Small intestine (tissue), 7 donors: ENCODE data around the gene ZNHIT3. TPM values are rescaled to one million over a fixed set of nuclear protein-coding genes. Genes with fewer than 3 reads are reported as not detected.

Experiments used
- DNase-seq, 2 donors: peaks; one replicate each; pipeline versions ENCODE4 v3.0.0 to v3.0.0-alpha.2; 2013
- FAIRE-seq: peaks from 2 replicates; lab custom pipeline; 2012; peaks lifted over from hg19 to GRCh38; lab: Jason Lieb, UNC
- H3K27ac ChIP-seq, 3 donors: one replicate each; pipeline ENCODE4 v1.5.1; 2013; ENCODE audit warnings: low read length in 2 of 3, mild to moderate bottlenecking in 2 of 3, control low read depth in 1 of 3, inconsistent platforms in 1 of 3, low read depth in 1 of 3, moderate library complexity in 1 of 3
- H3K27me3 ChIP-seq, 3 donors: one replicate each; pipeline ENCODE4 v1.6.1; 2013; ENCODE audit warnings: low read length in 3 of 3, inconsistent platforms in 1 of 3; ENCODE audit not compliant: control insufficient read depth in 3 of 3, insufficient read depth in 3 of 3
- H3K36me3 ChIP-seq, 3 donors: one replicate each; pipeline ENCODE4 v1.6.1; 2013; ENCODE audit warnings: low read length in 3 of 3, inconsistent platforms in 1 of 3, low read depth in 1 of 3, mild to moderate bottlenecking in 1 of 3, moderate library complexity in 1 of 3; ENCODE audit not compliant: control insufficient read depth in 3 of 3, insufficient read depth in 2 of 3
- H3K4me1 ChIP-seq, 3 donors: one replicate each; pipeline ENCODE4 v1.6.1; 2013; ENCODE audit warnings: low read length in 2 of 3, inconsistent platforms in 1 of 3, low read depth in 1 of 3, mild to moderate bottlenecking in 1 of 3, moderate library complexity in 1 of 3; ENCODE audit not compliant: control insufficient read depth in 3 of 3, insufficient read depth in 2 of 3
- H3K4me3 ChIP-seq, 3 donors: one replicate each; pipeline ENCODE4 v1.5.1; 2013; ENCODE audit warnings: low read length in 3 of 3, control low read depth in 1 of 3, inconsistent platforms in 1 of 3, low read depth in 1 of 3, mild to moderate bottlenecking in 1 of 3, moderate library complexity in 1 of 3
- H3K9me3 ChIP-seq, 2 donors: one replicate each; pipeline ENCODE4 v1.6.1; 2013; ENCODE audit warnings: low read depth in 1 of 2, low read length in 1 of 2; ENCODE audit not compliant: control insufficient read depth in 2 of 2, insufficient read depth in 1 of 2
- WGBS, 3 donors: extraction: QIAGEN DNeasy Blood & Tissue Kit; methylation state at CpG; one replicate each; pipeline ENCODE4 v1.1.7; 2013; 5-methylcytosine and 5-hydroxymethylcytosine counted together
- polyA plus RNA-seq, 4 donors: library from polyadenylated mRNA; stranded (reverse) in 3 of 4; unstranded in 1 of 4; fragments of 200-250 nt in 3 of 4; fragments of 120-200 nt in 1 of 4; gene quantifications; one replicate each; pipeline versions ENCODE4 v1.2.1 to v1.2.3, GENCODE V29; 2013
- donor health status: healthy with polysubstance abuse.
- donor health status: control.
- donor health status: control.
- donor health status: Bipolar disorder and iron deficiency.
- donor health status: healthy.

Gene ZNHIT3
- polyA plus RNA-seq, 4 donors = 41.8 to 53.4 (median 48.7) TPM

GRCh38 chr17:36510636-36511035, 24.2 kb downstream of the ZNHIT3 start:
- Histone ChIP-seq H3K27me3 (no peaks in the 10 kb centered on the region), H3K4me3 (no peak overlapping the region), H3K27ac (no peak overlapping the region), H3K36me3 (peaks cover 0 to 88% (median 9%) of the 10 kb centered on the region in 3 donors), H3K9me3 (no peaks in the 10 kb centered on the region), H3K4me1 (no peaks in the 10 kb centered on the region)
- WGBS, 3 donors = 89 to 92% (median 90%) methylated on average over 14 of the region's 14 CpGs
- no peak for FAIRE-seq
- DNase-seq = no peak

GRCh38 chr17:36511216-36511615, 24.7 kb downstream of the ZNHIT3 start:
- H3K27me3 ChIP-seq = no peaks in the 10 kb centered on the region
- 89 to 95% (median 92%) methylated on average over 6 of the region's 6 CpGs for WGBS, 3 donors
- no peak for FAIRE-seq
- no peaks in the 10 kb centered on the region for H3K9me3 ChIP-seq
- H3K36me3 ChIP-seq = peaks cover 0 to 86% (median 9%) of the 10 kb centered on the region in 3 donors
- H3K4me3 ChIP-seq = no peak overlapping the region
- H3K27ac ChIP-seq = no peak overlapping the region
- DNase-seq = no peak
- H3K4me1 ChIP-seq = no peaks in the 10 kb centered on the region

GRCh38 chr17:36512641-36513040, 26.2 kb downstream of the ZNHIT3 start:
- FAIRE-seq (no peak), DNase-seq (no peak)
- no peak overlapping the region for H3K4me3 ChIP-seq
- no peaks in the 10 kb centered on the region for H3K4me1 ChIP-seq
- WGBS, 3 donors = 86 to 96% (median 95%) methylated on average over 5 of the region's 5 CpGs
- no peaks in the 10 kb centered on the region for H3K27me3 ChIP-seq
- H3K27ac ChIP-seq = no peak overlapping the region
- H3K9me3 ChIP-seq = no peaks in the 10 kb centered on the region
- H3K36me3 ChIP-seq = peaks cover 0 to 77% (median 7%) of the 10 kb centered on the region in 3 donors

- H3K4me1 ChIP-seq = no peaks in the 10 kb centered on the region
- 91 to 100% (median 96%) methylated on average over 3 of the region's 3 CpGs for WGBS, 3 donors
- no peaks in the 10 kb centered on the region for H3K9me3 ChIP-seq
- H3K36me3 ChIP-seq = peaks cover 3 to 64% (median 7%) of the 10 kb centered on the region in 3 donors
- no peaks in the 10 kb centered on the region for H3K27me3 ChIP-seq
- DNase-seq (no peak), FAIRE-seq (no peak)
- H3K27ac ChIP-seq = no peak overlapping the region
- H3K4me3 ChIP-seq = no peak overlapping the region
Observed at GRCh38 chr17:36514856-36515255, 28.4 kb downstream of the ZNHIT3 start.

GRCh38 chr17:36515837-36516236, 29.4 kb downstream of the ZNHIT3 start:
- H3K36me3 ChIP-seq = peaks cover 3 to 57% (median 5%) of the 10 kb centered on the region in 3 donors
- WGBS, 3 donors = 87 to 95% (median 89%) methylated on average over 4 of the region's 4 CpGs

GRCh38 chr17:36523113-36523512, 36.6 kb downstream of the ZNHIT3 start:
- no peak overlapping the region for H3K4me3 ChIP-seq
- H3K36me3 ChIP-seq = peaks cover 11 to 45% (median 16%) of the 10 kb centered on the region in 3 donors
- no peaks in the 10 kb centered on the region for H3K27me3 ChIP-seq
- FAIRE-seq = no peak
- WGBS, 3 donors = 94 to 96% (median 96%) methylated on average over 2 of the region's 2 CpGs
- DNase-seq = no peak
- H3K27ac ChIP-seq = no peak overlapping the region
- no peaks in the 10 kb centered on the region for H3K4me1 ChIP-seq
- no peaks in the 10 kb centered on the region for H3K9me3 ChIP-seq

More at GRCh38 chr17:36515837-36516236, 29.4 kb downstream of the ZNHIT3 start:
- no peak overlapping the region for H3K4me3 ChIP-seq
- no peaks in the 10 kb centered on the region for H3K4me1 ChIP-seq
- no peaks in the 10 kb centered on the region for H3K27me3 ChIP-seq
- DNase-seq (no peak), FAIRE-seq (no peak)
- no peak overlapping the region for H3K27ac ChIP-seq
- no peaks in the 10 kb centered on the region for H3K9me3 ChIP-seq

GRCh38 chr17:36524428-36524876, 38.0 kb downstream of the ZNHIT3 start:
- Histone ChIP-seq H3K27me3 (no peaks in the 10 kb centered on the region), H3K27ac (no peak overlapping the region), H3K9me3 (no peaks in the 10 kb centered on the region), H3K4me3 (no peak overlapping the region), H3K36me3 (peaks cover 16 to 52% (median 16%) of the 10 kb centered on the region in 3 donors), H3K4me1 (no peaks in the 10 kb centered on the region)
- FAIRE-seq = no peak
- peak in 1 of 2 donors; percentile 26 for DNase-seq
- 83 to 92% (median 91%) methylated on average over 4 of the region's 4 CpGs for WGBS, 3 donors

- no peaks in the 10 kb centered on the region for H3K27me3 ChIP-seq
- peaks cover 16 to 53% (median 18%) of the 10 kb centered on the region in 3 donors for H3K36me3 ChIP-seq
- WGBS, 3 donors = 88 to 100% (median 93%) methylated on average over 2 of the region's 2 CpGs
- DNase-seq = no peak
- H3K4me1 ChIP-seq = no peaks in the 10 kb centered on the region
- FAIRE-seq = no peak
- H3K9me3 ChIP-seq = no peaks in the 10 kb centered on the region
- no peak overlapping the region for H3K4me3 ChIP-seq
- H3K27ac ChIP-seq = no peak overlapping the region
Observed at GRCh38 chr17:36525113-36525512, 38.6 kb downstream of the ZNHIT3 start.

- Histone ChIP-seq H3K27me3 (no peaks in the 10 kb centered on the region), H3K9me3 (no peaks in the 10 kb centered on the region), H3K4me1 (no peaks in the 10 kb centered on the region), H3K27ac (no peak overlapping the region), H3K4me3 (no peak overlapping the region), H3K36me3 (peaks cover 14 to 59% (median 18%) of the 10 kb centered on the region in 3 donors)
- no peak for FAIRE-seq
- DNase-seq = no peak
- 94 to 97% (median 96%) methylated on average over 6 of the region's 6 CpGs for WGBS, 3 donors
Observed at GRCh38 chr17:36525888-36526287, 39.4 kb downstream of the ZNHIT3 start.
